ENCODE data around the gene TWSG1. TPM values are rescaled to one million over a fixed set of nuclear protein-coding genes. Genes with fewer than 3 reads are reported as not detected.
A peak's percentile ranks its signal among the peaks of the same experiment; 100 is the strongest.

The TWSG1 gene
- total RNA-seq, 1 experiment from 2014 or later, result 43.7 TPM

DNA sequence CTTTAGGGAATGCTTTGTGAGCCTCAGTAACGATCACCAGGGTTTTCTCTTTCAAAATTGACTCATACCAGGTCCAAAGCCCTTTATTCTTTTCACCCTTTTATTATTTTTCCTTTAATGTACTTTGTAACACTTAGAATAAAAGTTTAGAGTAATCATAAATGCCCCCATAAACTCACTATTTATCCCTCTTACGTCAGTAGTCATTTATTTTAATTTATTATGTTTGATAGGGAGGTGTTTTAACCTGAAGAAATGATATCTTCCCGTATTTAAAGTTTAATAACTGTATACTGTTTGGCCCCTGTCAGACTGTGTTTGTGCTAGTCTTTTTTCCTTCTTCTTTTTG lies 1.1 kb downstream of the TWSG1 start:
- H3K36me3 ChIP-seq (ENCODE audit: control insufficient read depth, insufficient read depth, low read length), result no peaks in the 10 kb centered on the region
- Mint-ChIP-seq H3K9me3 (ENCODE audit: unreplicated experiment) (no peaks in the 10 kb centered on the region), H3K36me3 (ENCODE audit: insufficient read depth, unreplicated experiment) (peaks cover 20% of the 10 kb centered on the region), H3K27me3 (ENCODE audit: insufficient read depth, unreplicated experiment) (no peaks in the 10 kb centered on the region), H3K4me1 (ENCODE audit: low read depth, unreplicated experiment) (no peaks in the 10 kb centered on the region), H3K27ac (ENCODE audit: unreplicated experiment) (no peak overlapping the region), H3K4me3 (ENCODE audit: unreplicated experiment) (peak overlapping the region; percentile 97)
- BruUV-seq (replicated peaks), result no TSS peak
- H3K27me3 ChIP-seq (replicated peaks; ENCODE audit: control insufficient read depth, insufficient read depth, low read length), result no peaks in the 10 kb centered on the region
- ChIA-PET CTCF (no interaction called here), POLR2A (no interaction called here)
- DNase-seq, result no peak
- H3K9me3 ChIP-seq, result no peaks in the 10 kb centered on the region
- H3K4me3 ChIP-seq (ENCODE audit: low read depth, low read length), result peak overlapping the region; percentile 80
- H3K4me1 ChIP-seq, result 0 out of 2 replicates have a peak, but pooled peaks cover 4% of the 10 kb centered on the region
- no peak for TF ChIP-seq CTCF (IDR thresholded peaks at IDR 0.05; ENCODE audit: insufficient read depth in 1 of 2, low read depth in 1 of 2, low read length in 1 of 2, severe bottlenecking in 1 of 2, unreplicated experiment in 1 of 2)
- intact Hi-C loops (cut with micrococcal nuclease; ENCODE audit: unreplicated experiment), result loop anchor here (2.0 to 10.0 kb wide), 4 partner anchors 27 to 201 kb away; partner anchors contain the start of genes ANKRD12 and RALBP1

- intact Hi-C loops (cut with micrococcal nuclease; ENCODE audit: unreplicated experiment), result loop anchor here (10.0 kb wide), 2 partner anchors 122 to 202 kb away; partner anchors contain the start of gene ANKRD12
- ChIA-PET CTCF (no interaction called here), POLR2A (no interaction called here)
- peaks cover 28% of the 10 kb centered on the region for H3K36me3 Mint-ChIP-seq (ENCODE audit: insufficient read depth, unreplicated experiment)
- Histone ChIP-seq H3K27me3 (replicated peaks; ENCODE audit: control insufficient read depth, insufficient read depth, low read length) (no peaks in the 10 kb centered on the region), H3K9me3 (no peaks in the 10 kb centered on the region), H3K4me1 (0 out of 2 replicates have a peak, but pooled peaks cover 4% of the 10 kb centered on the region), H3K36me3 (ENCODE audit: control insufficient read depth, insufficient read depth, low read length) (no peaks in the 10 kb centered on the region), H3K4me3 (ENCODE audit: low read depth, low read length) (no peak overlapping the region)
- no peak for TF ChIP-seq CTCF (IDR thresholded peaks at IDR 0.05; ENCODE audit: insufficient read depth in 1 of 2, low read depth in 1 of 2, low read length in 1 of 2, severe bottlenecking in 1 of 2, unreplicated experiment in 1 of 2)
- H3K27me3 Mint-ChIP-seq (ENCODE audit: insufficient read depth, unreplicated experiment), result no peaks in the 10 kb centered on the region
- H3K27ac Mint-ChIP-seq (ENCODE audit: unreplicated experiment), result no peak overlapping the region
- H3K9me3 Mint-ChIP-seq (ENCODE audit: unreplicated experiment), result no peaks in the 10 kb centered on the region
- no peak for DNase-seq
- no peak overlapping the region for H3K4me3 Mint-ChIP-seq (ENCODE audit: unreplicated experiment)
- H3K4me1 Mint-ChIP-seq (ENCODE audit: low read depth, unreplicated experiment), result no peaks in the 10 kb centered on the region
- no TSS peak for BruUV-seq (replicated peaks)
These were observed 2.3 kb downstream of the TWSG1 start for GRCh38 chr18:9336827-9337226.

GRCh38 chr18:9337873-9338272 lies 3.3 kb downstream of the TWSG1 start:
- no peaks in the 10 kb centered on the region for H3K27me3 Mint-ChIP-seq (ENCODE audit: insufficient read depth, unreplicated experiment)
- no peak for TF ChIP-seq CTCF (IDR thresholded peaks at IDR 0.05; ENCODE audit: insufficient read depth in 1 of 2, low read depth in 1 of 2, low read length in 1 of 2, severe bottlenecking in 1 of 2, unreplicated experiment in 1 of 2)
- ChIA-PET CTCF (no interaction called here), POLR2A (no interaction called here)
- BruUV-seq (replicated peaks), result no TSS peak
- H3K9me3 ChIP-seq, result no peaks in the 10 kb centered on the region
- H3K36me3 ChIP-seq (ENCODE audit: control insufficient read depth, insufficient read depth, low read length), result no peaks in the 10 kb centered on the region
- H3K36me3 Mint-ChIP-seq (ENCODE audit: insufficient read depth, unreplicated experiment), result peaks cover 28% of the 10 kb centered on the region
- no peak overlapping the region for H3K4me3 ChIP-seq (ENCODE audit: low read depth, low read length)
- H3K9me3 Mint-ChIP-seq (ENCODE audit: unreplicated experiment), result no peaks in the 10 kb centered on the region
- H3K27ac Mint-ChIP-seq (ENCODE audit: unreplicated experiment), result no peak overlapping the region
- H3K27me3 ChIP-seq (replicated peaks; ENCODE audit: control insufficient read depth, insufficient read depth, low read length), result no peaks in the 10 kb centered on the region
- no peaks in the 10 kb centered on the region for H3K4me1 Mint-ChIP-seq (ENCODE audit: low read depth, unreplicated experiment)
- 0 out of 2 replicates have a peak, but pooled peaks cover 4% of the 10 kb centered on the region for H3K4me1 ChIP-seq
- no peak overlapping the region for H3K4me3 Mint-ChIP-seq (ENCODE audit: unreplicated experiment)
- DNase-seq, result no peak
- intact Hi-C loops (cut with micrococcal nuclease; ENCODE audit: unreplicated experiment), result loop anchor here (10.0 kb wide), 2 partner anchors 123 to 203 kb away; partner anchors contain the start of gene ANKRD12
